Measurements from ENCODE around the gene SUPT3H. TPM values are rescaled to one million over a fixed set of nuclear protein-coding genes. Genes with fewer than 3 reads are reported as not detected.

The SUPT3H gene
- polyA plus RNA-seq, 3 donors = 2.4 to 3.5 (median 2.5) TPM

- no peak overlapping the region for H3K27ac Mint-ChIP-seq
These were observed 178.2 kb downstream of the SUPT3H start for GRCh38 chr6:45199554-45199953.

GRCh38 chr6:45196121-45196520, 181.6 kb downstream of the SUPT3H start:
- WGBS (ENCODE audit: insufficient coverage) = no CpG with 5 or more reads among the region's 3 CpGs
- H4K20me1 ChIP-seq (ENCODE audit: insufficient read depth, low read length) = no peaks in the 10 kb centered on the region
- no peaks in the 10 kb centered on the region for H3K27me3 ChIP-seq (ENCODE audit: control insufficient read depth in 2 of 2, insufficient read depth in 2 of 2, low read length in 2 of 2)
- intact Hi-C loops (cut with micrococcal nuclease) = no loop called here
- Mint-ChIP-seq H3K36me3 (no peaks in the 10 kb centered on the region), H3K27me3 (ENCODE audit: low read depth in 3 of 3) (no peaks in the 10 kb centered on the region), H3K4me3 (no peak overlapping the region), H3K27ac (no peak overlapping the region), H3K4me1 (no peaks in the 10 kb centered on the region), H3K9me3 (no peaks in the 10 kb centered on the region)
- no peak for DNase-seq
- no peaks in the 10 kb centered on the region for H3K79me2 ChIP-seq (ENCODE audit: insufficient read depth, low read length)
- H3K4me3 ChIP-seq (replicated peaks in 1 of 3; ENCODE audit: low read depth in 2 of 3, low read length in 3 of 3) = no peak overlapping the region
- H3K4me1 ChIP-seq (ENCODE audit: control insufficient read depth in 1 of 2, insufficient read depth in 2 of 2, low read length in 2 of 2) = no peaks in the 10 kb centered on the region
- H3K9ac ChIP-seq (ENCODE audit: insufficient read depth, low read length, poor library complexity, severe bottlenecking) = no peak overlapping the region
- no peak overlapping the region for H2AFZ ChIP-seq (ENCODE audit: insufficient read depth, low read depth, low read length, poor library complexity, severe bottlenecking)
- H3K9me3 ChIP-seq (replicated peaks in 1 of 2; ENCODE audit: control insufficient read depth in 1 of 2, insufficient read depth in 1 of 2, low read length in 2 of 2) = no peaks in the 10 kb centered on the region
- TF ChIP-seq CTCF (IDR thresholded peaks at IDR 0.05) = no peak
- H3K36me3 ChIP-seq (replicated peaks in 1 of 2; ENCODE audit: control insufficient read depth in 1 of 2, insufficient read depth in 2 of 2, low read length in 2 of 2) = no peaks in the 10 kb centered on the region
- no peak overlapping the region for H3K4me2 ChIP-seq (replicated peaks; ENCODE audit: extremely low read depth, low read length, poor library complexity, severe bottlenecking)
- H3K27ac ChIP-seq (ENCODE audit: low read depth in 1 of 2, low read length in 2 of 2) = no peak overlapping the region

More at GRCh38 chr6:45199554-45199953, 178.2 kb downstream of the SUPT3H start:
- Histone ChIP-seq H4K20me1 (ENCODE audit: insufficient read depth, low read length) (no peaks in the 10 kb centered on the region), H3K79me2 (ENCODE audit: insufficient read depth, low read length) (no peaks in the 10 kb centered on the region), H3K27me3 (ENCODE audit: control insufficient read depth in 2 of 2, insufficient read depth in 2 of 2, low read length in 2 of 2) (no peaks in the 10 kb centered on the region), H3K4me1 (ENCODE audit: control insufficient read depth in 1 of 2, insufficient read depth in 2 of 2, low read length in 2 of 2) (no peaks in the 10 kb centered on the region), H3K9me3 (replicated peaks in 1 of 2; ENCODE audit: control insufficient read depth in 1 of 2, insufficient read depth in 1 of 2, low read length in 2 of 2) (no peaks in the 10 kb centered on the region), H3K4me2 (replicated peaks; ENCODE audit: extremely low read depth, low read length, poor library complexity, severe bottlenecking) (no peak overlapping the region), H3K27ac (ENCODE audit: low read depth in 1 of 2, low read length in 2 of 2) (no peak overlapping the region), H3K4me3 (replicated peaks in 1 of 3; ENCODE audit: low read depth in 2 of 3, low read length in 3 of 3) (no peak overlapping the region), H2AFZ (ENCODE audit: insufficient read depth, low read depth, low read length, poor library complexity, severe bottlenecking) (no peak overlapping the region), H3K36me3 (replicated peaks in 1 of 2; ENCODE audit: control insufficient read depth in 1 of 2, insufficient read depth in 2 of 2, low read length in 2 of 2) (no peaks in the 10 kb centered on the region), H3K9ac (ENCODE audit: insufficient read depth, low read length, poor library complexity, severe bottlenecking) (no peak overlapping the region)
- Mint-ChIP-seq H3K4me1 (no peaks in the 10 kb centered on the region), H3K36me3 (no peaks in the 10 kb centered on the region), H3K27me3 (ENCODE audit: low read depth in 3 of 3) (no peaks in the 10 kb centered on the region), H3K9me3 (no peaks in the 10 kb centered on the region), H3K4me3 (no peak overlapping the region)
- intact Hi-C loops (cut with micrococcal nuclease) = no loop called here
- TF ChIP-seq CTCF (IDR thresholded peaks at IDR 0.05) = no peak
- DNase-seq = no peak
